Measurements from ENCODE around the gene MBOAT1.

The MBOAT1 gene, protein sequence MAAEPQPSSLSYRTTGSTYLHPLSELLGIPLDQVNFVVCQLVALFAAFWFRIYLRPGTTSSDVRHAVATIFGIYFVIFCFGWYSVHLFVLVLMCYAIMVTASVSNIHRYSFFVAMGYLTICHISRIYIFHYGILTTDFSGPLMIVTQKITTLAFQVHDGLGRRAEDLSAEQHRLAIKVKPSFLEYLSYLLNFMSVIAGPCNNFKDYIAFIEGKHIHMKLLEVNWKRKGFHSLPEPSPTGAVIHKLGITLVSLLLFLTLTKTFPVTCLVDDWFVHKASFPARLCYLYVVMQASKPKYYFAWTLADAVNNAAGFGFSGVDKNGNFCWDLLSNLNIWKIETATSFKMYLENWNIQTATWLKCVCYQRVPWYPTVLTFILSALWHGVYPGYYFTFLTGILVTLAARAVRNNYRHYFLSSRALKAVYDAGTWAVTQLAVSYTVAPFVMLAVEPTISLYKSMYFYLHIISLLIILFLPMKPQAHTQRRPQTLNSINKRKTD

DNA sequence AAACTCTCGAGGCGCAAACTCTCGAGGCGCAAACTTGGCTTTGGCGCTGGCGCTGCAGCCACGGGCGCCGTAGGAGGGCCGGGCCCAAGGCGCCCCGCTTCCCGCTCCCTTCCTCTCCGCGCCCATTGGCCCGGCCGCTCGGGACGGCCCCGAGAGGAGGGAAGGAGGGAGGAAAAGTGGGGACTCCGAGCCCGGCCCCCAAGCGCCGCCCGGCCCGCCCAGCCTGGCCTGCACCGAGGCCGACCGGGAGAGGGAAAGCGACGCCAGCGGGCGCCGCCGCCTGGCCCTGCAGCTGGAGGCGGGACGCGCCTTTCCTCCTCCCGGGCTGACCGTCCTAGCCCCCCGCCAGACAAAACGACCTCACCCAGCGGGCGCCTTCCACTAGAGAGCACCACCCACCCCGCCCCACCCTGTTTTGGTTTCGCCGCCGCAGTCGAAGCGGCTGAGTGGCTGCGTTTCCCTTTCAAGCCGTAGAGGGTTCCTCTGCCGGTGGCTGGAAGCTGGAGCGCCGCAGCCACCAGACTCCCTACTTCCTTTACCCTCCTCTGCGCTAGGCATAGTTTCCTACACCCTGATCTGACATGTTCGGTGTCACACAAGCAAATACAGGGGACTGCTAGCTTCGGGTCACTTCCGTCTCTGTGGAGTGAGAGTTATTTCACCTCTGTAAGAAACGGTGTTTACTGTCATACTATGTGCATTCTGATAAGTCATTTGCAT, at the start of gene MBOAT1:
MBOAT1 (minus strand) TSS at position 78 of the 720 bp plus-strand sequence. CDS start 235 bp downstream, outside the sequence.
- peak; percentile 92 for DNase-seq (ENCODE audit: low read depth)
- TF ChIP-seq, protein P1, sequence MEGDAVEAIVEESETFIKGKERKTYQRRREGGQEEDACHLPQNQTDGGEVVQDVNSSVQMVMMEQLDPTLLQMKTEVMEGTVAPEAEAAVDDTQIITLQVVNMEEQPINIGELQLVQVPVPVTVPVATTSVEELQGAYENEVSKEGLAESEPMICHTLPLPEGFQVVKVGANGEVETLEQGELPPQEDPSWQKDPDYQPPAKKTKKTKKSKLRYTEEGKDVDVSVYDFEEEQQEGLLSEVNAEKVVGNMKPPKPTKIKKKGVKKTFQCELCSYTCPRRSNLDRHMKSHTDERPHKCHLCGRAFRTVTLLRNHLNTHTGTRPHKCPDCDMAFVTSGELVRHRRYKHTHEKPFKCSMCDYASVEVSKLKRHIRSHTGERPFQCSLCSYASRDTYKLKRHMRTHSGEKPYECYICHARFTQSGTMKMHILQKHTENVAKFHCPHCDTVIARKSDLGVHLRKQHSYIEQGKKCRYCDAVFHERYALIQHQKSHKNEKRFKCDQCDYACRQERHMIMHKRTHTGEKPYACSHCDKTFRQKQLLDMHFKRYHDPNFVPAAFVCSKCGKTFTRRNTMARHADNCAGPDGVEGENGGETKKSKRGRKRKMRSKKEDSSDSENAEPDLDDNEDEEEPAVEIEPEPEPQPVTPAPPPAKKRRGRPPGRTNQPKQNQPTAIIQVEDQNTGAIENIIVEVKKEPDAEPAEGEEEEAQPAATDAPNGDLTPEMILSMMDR (conservative IDR thresholded peaks at IDR 0.05; ENCODE audit: low read length), result peak; percentile 14
- peak within 1 kb of the TSS; percentile 93 for H3K4me3 ChIP-seq (ENCODE audit: low read length)

DNA sequence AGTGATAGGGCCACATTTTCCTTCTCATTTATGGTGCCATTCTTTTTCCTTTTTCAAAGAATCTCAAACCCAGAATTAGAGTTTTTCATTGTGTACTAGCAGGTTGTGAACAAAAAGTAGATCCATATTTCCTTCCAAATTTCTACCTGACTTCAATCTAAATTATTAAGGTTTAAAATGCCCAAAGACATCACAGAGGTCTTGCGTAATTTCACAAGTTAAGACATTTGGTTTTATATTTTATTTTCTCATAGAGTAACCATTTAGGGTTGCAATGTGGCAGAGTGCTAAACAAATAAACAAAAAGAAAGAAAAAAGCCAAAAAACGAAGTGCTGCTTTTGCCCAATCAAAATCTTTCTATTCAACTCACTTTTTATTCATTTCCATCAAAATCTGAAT, 49.4 kb upstream of the MBOAT1 start:
- H3K4me3 ChIP-seq (ENCODE audit: low read length), result no peak overlapping the region
- DNase-seq (ENCODE audit: low read depth), result no peak
- TF ChIP-seq, protein P1 (conservative IDR thresholded peaks at IDR 0.05; ENCODE audit: low read length), result no peak

DNA sequence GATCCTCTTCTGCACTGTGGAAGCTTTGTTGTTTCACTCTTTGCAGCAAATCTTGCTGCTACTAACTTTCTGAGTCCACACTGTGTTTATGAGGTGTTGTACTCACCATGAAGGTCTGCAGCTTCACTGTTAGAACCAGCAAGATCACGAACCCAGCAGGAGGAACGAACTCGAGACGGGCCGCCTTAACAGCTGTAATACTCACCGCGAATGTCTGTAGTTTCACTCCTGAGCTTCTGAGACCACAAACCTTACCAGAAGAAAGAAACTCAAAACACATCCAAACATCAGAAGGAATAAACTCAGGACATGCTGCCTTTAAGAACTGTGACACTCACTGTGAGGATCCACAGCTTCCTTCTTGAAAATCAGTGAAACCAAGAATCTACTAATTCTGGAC, 48.1 kb upstream of the MBOAT1 start:
- DNase-seq (ENCODE audit: low read depth), result no peak

DNA sequence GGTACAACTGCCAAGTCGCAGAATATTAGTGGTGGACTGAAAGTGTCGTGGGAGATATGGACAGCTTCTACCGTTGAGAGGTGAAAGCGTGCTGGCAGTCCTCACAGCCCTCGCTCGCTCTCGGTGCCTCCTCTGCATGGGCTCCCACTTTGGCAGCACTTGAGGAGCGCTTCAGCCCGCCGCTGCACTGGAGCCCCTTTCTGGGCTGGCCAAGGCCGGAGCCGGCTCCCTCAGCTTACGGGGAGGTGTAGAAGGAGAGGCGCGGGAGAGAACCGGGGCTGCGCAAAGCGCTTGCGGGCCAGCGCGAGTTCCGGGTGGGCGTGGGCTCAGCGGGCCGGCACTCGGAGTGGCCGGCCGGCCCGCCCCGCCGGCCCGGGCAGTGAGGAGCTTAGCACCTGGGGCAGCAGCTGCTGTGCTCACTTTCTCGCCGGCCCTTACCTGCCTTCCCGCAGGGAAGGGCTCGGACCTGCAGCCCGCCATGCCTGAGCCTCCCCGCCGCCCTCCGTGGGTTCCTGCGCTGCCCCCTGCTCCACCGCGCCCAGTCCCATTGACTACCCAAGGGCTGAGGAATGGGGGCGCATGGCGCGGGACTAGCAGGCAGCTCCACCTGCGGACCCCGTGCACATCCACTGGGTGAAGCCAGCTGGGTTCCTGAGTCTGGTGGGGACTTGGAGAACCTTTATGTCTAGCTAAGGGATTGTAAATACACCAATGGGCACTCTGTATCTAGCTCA, 47.2 kb upstream of the MBOAT1 start:
- no peak for DNase-seq (ENCODE audit: low read depth)
- TF ChIP-seq, protein P1 (conservative IDR thresholded peaks at IDR 0.05; ENCODE audit: low read length), result no peak
- no peak overlapping the region for H3K4me3 ChIP-seq (ENCODE audit: low read length)

More for the DNA sequence above, 48.1 kb upstream of the MBOAT1 start:
- H3K4me3 ChIP-seq (ENCODE audit: low read length), result no peak overlapping the region
- TF ChIP-seq, protein P1 (conservative IDR thresholded peaks at IDR 0.05; ENCODE audit: low read length), result no peak

DNA sequence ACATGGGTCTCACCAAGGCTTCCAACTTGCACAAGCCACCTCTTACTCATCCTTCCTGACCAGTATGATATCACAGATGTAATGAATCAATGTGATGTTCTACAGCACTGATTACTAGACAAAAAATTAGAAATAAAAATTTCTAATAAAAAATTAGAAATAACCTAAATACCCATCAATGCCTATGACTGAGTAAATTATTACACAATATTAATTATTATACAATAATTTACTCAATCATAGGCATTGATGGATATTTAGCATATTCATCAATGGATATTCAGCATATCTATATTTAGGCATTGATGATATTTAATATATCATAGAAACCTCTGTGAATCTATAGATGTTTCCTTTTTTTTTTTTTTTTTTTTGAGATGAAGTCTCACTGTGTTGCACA, 43.2 kb upstream of the MBOAT1 start:
- no peak for DNase-seq (ENCODE audit: low read depth)
- no peak overlapping the region for H3K4me3 ChIP-seq (ENCODE audit: low read length)
- TF ChIP-seq, protein P1 (conservative IDR thresholded peaks at IDR 0.05; ENCODE audit: low read length), result no peak

DNA sequence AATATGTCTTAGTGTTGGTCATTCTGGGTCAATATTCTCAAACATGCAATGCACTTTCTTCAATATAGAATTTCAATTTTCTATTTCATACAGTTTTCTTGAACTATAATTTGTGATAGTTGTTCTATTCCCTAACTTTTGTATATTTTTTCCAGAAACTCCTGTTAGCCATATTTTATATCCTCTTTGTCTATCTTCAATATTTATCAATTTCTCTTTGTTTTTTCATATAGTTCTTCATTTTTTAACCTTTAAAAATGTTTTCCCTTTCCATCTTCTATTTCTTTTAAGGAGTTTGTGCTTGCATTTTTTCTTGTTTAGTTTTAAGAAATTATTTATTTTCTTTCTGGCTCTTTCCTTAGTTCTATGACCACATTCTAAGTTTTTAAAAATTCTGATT, 42.0 kb upstream of the MBOAT1 start:
- no peak overlapping the region for H3K4me3 ChIP-seq (ENCODE audit: low read length)
- TF ChIP-seq, protein P1 (conservative IDR thresholded peaks at IDR 0.05; ENCODE audit: low read length), result no peak
- DNase-seq (ENCODE audit: low read depth), result no peak
